DND-41 (cell line): ENCODE data around the gene APCDD1L.

Experiments
- EZH2 ChIP-seq: IDR thresholded peaks from 3 replicates; pipeline ENCODE4 v1.6.1; 2012; ENCODE audit warnings: borderline replicate concordance, low read depth, mild to moderate bottlenecking, moderate library complexity, low read length, inconsistent platforms; ENCODE audit not compliant: severe bottlenecking
- TF ChIP-seq, protein P1 (sequence below): IDR thresholded peaks from 2 replicates; pipeline ENCODE4 v1.5.1; 2012; ENCODE audit warnings: borderline replicate concordance, low read length, moderate library complexity, mild to moderate bottlenecking; ENCODE audit not compliant: poor library complexity, severe bottlenecking; ENCODE audit errors: extremely low read depth

DNA sequence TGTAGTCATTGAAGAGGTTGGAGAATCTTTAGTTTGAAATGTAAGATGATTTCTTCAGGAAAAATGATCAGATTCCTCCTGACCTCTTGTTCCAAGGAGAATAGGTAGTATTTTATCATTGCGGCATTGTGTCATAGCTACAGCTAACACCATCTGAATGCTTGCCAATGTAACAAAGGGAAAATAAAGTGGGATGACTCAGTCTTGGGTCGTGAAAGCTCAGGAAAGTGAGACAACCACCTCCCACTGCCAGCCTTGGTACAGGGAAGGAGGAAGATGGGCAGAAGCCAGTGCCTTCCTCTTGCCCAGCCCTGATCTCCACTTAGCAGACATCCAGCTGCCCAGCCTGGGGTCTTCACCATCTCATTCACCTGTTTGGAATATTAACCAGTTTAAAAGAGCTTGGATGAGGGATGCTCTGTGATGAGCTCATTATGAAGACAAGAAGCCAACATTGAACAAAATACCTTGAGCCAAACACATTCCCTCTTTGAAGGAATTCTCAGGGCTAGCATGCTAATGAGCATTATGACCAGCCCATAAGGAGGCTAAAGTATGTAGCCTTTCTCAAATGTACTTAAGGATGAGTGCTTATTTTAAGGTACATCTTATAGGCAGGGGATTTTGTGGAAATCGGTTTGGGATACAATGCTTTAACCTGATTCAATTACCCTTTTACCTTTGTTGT lies 40.0 kb upstream of the APCDD1L start:
- TF ChIP-seq, protein P1, sequence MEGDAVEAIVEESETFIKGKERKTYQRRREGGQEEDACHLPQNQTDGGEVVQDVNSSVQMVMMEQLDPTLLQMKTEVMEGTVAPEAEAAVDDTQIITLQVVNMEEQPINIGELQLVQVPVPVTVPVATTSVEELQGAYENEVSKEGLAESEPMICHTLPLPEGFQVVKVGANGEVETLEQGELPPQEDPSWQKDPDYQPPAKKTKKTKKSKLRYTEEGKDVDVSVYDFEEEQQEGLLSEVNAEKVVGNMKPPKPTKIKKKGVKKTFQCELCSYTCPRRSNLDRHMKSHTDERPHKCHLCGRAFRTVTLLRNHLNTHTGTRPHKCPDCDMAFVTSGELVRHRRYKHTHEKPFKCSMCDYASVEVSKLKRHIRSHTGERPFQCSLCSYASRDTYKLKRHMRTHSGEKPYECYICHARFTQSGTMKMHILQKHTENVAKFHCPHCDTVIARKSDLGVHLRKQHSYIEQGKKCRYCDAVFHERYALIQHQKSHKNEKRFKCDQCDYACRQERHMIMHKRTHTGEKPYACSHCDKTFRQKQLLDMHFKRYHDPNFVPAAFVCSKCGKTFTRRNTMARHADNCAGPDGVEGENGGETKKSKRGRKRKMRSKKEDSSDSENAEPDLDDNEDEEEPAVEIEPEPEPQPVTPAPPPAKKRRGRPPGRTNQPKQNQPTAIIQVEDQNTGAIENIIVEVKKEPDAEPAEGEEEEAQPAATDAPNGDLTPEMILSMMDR: no peak
- no peak for TF ChIP-seq EZH2
